A204.1 (cell line): ENCODE measurements around the gene HPSE2.

Source experiments
- FAIRE-seq: peaks from 2 replicates; lab custom pipeline; 2012; peaks lifted over from hg19 to GRCh38; lab: Jason Lieb, UNC

HPSE2 gene

DNA sequence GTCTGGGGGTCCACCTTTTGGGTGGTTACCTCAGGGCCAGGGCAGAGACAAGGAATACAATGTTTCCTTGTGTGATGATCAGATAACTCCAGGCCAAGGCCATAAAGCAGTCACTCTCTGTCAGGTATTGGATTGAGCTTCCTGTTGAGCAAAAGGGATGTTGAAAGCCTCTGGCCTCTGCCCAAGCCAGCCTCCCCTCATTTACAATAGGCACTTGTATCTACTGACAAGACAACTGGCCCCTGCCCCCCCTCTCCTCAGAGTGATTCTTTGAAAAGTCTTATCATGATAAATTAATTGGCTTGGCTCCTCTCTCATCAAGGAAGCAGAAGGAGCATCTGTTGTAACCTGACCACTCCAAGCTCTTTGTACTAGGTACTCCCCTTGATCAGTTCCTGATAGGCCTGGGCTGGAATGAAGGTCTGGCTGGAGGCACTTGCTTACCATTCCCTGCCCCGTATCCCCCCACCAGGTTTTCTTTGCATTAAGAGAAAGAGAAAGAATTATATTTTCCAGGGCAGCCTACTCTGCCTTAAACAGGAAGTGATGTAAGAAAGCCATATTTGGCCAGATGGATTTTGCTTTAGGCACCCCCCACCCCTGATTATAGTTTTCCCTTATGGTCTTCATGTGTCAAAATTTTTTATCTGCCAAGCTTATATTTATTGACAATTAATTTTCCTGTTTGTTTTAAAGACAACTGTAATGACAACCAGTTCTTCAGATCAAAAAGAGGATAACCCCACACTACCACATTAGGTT, 746.8 kb downstream of the HPSE2 start:
- FAIRE-seq, result no peak

DNA sequence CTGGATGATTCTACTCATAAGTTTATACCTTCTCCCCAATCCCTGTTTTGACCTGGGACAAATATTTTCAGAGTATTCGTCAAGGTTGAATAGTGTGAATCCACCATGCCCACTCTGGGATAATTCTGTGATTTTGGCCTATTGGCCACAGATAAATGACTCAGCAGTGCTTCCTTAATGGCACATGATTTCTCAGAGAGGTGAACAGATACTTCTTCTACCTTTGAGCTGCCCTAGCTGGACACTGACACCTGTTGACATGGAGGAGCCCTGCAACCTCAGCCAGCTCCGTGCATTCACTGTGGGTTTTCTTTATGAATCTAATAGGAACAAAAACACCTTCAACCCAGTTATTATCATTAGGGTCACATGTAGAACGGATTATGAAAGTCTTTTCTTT, 748.0 kb downstream of the HPSE2 start:
- no peak for FAIRE-seq

DNA sequence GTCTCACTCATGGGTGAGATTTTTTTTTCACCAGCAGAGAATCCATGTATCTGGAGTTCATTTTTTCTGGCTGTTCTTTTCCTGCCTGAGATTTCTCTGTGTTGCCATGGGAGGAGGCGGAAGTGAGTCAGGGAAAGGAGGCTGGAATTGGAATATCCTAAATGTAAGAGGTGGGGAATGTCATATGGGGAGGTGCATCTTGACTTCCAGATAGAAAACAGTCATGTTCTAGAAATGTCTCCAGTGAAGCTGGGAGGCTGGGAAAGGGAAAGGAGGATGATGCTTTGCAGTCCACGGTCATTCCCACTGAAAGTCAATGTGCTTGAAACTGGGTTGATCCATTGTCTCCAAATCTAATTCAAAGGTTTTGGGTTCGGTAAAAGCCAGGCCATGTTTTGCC, 749.2 kb downstream of the HPSE2 start:
- no peak for FAIRE-seq

DNA sequence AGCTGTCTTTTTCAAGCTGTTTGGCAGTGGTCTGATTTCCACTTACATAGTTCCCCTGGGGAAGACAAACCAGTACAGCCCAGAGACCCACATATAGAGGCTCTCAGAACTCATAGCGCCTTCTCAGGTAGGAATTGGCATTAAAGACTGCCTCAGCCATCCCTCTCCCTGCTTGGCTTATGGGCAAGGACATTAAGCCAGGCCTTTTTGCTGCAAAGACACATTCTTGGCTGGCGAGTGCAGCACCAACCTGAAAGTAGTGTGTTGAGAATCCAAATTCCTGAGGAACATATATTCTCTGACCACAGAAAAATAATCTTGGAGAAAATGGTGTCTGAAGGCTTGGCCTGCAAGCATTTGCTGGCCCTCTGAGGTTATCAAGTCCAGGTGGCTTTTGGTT, 749.7 kb downstream of the HPSE2 start:
- FAIRE-seq, result no peak

DNA sequence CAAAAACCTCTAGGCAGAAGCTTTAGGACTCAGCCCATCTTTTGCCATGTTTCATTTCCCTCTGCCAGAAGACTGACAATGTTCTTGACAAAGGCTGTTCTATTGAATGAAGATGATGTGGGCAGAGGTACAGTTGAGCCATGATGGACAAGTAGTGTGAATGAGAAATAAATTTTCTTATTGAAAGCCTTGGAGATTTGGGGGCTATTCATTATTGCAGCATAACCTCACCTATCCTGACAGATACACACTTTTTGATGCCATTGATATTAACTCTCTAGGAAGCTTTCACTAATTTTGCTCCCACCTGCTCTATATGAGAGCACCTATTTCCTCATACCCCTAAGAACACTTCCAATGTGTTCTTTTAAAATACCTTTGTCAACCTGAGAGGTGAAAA, 752.0 kb downstream of the HPSE2 start:
- FAIRE-seq, result no peak

DNA sequence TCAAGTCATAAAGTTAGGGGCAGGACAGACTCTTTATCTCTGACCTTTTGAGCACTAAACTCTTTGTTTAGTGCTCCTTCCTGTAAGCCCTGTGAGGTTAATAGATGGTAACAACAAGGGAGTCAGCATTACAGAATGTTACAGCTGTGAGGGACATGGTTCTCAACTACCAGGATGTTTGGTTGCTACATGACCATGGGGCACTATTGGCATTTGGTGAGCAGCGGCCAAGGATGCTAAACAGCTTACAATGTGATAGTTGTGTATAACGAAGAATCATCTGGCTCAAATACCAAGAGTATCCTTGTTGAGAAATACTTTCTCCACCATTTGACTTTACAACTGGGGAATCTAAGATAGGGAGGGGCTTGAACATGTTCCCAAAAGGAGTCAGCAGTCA, 753.6 kb downstream of the HPSE2 start:
- FAIRE-seq, result no peak

DNA sequence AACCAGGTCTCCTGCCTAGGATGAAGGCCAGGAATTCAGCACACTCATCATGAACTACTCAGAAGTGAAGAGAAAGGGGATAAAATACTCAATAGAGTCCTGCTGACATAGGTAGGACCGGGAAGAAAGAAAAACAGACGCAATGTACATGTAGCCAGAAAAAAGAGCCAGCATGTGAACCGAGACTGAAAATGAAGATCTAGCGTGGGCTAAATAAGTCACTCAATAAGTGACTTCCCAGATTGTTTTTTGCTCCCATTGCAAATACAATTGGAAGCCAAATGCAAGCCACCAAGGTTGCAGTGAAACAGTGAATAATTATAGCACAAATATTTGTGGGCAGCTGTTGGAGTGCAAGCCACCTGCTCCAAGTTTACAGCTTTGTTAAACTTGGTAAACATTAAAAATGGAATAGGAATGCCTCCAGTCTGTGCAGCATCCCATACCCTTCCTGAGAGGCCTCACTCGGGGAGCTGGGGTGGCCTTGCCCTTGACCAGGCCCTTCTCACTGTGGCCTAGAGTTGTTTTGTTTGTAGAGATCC, 754.2 kb downstream of the HPSE2 start:
- FAIRE-seq, result no peak

DNA sequence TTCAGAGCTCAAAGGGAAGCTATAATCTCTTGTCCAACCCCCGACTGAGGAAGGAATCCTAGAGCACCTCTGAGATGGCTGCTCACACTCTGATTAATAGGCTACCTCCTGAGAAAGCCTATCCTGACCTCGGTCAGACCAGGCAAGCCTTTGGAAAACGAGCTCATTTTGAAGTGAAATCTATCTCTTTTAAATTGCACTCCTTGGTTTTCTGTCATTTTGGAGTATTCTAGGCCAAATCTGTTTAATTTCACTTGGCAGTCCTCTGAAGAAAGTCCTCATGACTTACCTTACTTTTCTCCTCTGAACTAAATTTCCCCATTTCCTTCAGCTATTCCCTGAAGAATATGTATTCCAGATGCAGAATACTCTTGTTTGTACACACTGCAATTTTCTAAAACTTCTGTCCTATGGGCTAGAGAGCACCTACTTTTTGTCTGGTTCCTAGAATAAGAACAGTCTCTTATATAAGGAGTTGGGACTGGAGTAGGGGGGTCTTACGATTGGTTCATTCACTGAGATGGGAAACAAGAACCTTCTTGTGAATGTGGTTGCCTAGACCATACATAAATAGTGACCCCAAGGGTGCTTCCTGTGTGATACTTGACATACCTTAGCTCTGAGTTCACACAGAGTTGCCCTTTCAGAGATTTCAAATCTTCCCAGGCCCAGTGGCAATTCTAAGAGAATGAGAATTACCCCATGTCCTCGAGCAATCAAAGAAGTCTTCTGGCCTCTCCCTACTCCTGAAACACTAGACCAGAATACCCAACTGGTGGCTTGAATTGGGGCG, 757.0 kb downstream of the HPSE2 start:
- FAIRE-seq, result no peak

DNA sequence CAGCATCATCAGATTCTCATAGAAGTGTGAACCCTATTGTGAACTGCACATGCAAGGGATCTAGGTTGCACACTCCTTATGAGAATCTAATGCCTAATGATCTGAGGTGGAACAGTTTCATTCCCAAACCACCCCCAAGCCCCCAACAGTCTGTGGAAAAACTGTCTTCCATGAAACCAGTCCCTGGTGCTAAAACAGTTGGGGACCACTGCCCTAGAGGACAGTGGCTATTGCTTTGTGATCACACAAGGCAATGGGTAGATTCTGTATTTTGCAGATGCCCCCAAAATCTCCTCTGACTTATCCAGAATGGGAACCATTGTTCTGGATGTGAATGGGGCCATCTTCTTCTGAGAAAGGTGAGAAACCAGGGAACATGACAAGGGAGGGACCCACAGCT, 757.8 kb downstream of the HPSE2 start:
- FAIRE-seq, result no peak

DNA sequence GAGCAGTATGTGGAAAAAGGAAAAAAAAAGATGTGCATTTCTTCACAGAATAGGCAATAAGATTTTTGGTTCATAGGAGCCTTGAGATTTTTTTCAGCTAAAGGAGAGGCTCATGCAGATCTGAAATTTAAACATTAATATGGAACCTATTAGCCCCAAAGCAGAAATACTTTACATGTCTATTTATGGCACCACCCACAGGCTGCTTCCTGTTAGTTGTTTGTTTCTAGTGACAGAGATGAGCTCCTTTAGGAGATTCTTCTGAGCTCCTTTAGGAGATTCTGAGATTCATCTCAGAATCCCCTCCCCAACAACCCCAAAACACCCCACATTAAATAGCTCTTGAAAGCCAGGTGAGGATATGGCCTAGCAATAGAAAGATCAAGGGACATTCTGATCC, 761.0 kb downstream of the HPSE2 start:
- no peak for FAIRE-seq

DNA sequence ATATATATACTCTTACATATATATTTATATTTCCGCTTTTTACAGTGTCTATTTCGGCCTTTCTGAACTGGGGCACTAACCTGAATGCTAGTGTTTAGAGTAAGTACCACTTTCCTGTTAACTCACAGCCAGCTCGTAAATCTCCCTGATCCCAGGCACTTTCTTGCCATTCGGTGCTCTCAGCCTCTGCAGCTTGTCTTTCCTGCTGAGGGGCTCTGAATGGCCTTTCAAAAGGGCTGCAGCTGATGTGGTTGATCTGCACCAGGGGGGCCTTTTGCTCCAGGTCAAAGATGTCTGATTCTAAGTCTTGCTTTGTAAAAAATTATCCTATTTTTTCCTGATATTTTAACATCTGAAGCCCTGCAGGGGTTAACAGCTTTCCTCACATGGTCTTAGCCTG, 763.5 kb downstream of the HPSE2 start:
- no peak for FAIRE-seq

DNA sequence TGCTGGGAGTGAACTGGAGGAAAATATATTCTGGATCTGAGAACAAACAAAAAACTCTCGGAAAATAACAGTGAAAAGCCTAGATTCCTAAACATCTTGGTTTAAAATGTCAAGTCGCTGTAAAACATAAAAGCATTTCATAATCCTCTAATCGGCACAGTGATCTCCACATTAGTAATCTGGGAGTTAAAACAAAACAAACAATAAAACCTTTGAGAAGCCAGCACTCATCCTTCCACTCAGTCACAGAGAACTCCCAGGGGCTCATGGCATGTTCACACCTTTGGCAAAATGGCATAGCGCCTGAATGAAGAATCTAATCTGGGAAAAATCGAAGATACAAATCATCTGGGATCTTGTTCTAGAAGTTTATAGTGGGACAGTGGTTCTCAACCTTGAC, 764.8 kb downstream of the HPSE2 start:
- FAIRE-seq, result no peak

DNA sequence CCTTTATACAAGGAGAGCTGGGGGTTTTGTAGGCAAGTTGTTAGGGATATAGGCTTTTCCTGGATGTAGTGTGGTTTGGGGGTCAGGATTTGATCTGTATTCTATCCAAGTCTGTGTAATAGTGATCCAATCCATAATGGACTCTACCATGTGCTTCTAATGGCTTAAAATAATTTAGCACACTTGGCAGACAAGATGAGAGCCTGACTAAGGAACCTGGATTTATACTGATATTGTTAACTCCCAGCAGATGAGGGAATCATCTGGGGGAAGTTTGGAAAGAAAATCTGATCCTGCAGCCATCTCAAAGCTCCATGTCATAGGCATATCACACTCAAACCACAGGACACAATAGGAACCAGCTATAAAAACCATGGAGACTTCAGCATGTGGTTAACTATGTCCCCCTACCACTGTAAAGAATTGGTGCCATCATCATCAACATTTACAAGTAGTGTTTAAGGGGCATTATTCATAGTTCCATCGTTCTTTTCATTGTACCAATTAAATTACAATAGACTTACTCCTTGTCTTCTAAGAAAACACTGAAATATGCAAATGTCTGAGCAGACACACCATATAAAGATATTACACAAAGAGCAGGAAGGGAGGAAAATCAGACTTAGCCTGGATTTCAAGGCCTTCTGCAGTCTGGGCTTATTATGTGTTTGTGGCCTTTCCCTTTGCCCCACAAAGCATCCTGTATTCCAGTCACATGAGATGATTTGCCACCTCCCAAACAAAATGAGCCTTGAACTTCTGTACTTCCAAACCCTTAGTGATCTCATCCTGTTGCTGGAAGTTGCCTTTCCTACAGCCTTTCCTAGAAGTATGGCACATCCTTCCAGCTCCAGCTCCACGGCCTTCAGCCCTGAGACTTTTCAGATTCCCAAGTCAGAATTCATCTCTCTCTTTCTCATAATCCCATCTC, 766.4 kb downstream of the HPSE2 start:
- FAIRE-seq, result no peak

DNA sequence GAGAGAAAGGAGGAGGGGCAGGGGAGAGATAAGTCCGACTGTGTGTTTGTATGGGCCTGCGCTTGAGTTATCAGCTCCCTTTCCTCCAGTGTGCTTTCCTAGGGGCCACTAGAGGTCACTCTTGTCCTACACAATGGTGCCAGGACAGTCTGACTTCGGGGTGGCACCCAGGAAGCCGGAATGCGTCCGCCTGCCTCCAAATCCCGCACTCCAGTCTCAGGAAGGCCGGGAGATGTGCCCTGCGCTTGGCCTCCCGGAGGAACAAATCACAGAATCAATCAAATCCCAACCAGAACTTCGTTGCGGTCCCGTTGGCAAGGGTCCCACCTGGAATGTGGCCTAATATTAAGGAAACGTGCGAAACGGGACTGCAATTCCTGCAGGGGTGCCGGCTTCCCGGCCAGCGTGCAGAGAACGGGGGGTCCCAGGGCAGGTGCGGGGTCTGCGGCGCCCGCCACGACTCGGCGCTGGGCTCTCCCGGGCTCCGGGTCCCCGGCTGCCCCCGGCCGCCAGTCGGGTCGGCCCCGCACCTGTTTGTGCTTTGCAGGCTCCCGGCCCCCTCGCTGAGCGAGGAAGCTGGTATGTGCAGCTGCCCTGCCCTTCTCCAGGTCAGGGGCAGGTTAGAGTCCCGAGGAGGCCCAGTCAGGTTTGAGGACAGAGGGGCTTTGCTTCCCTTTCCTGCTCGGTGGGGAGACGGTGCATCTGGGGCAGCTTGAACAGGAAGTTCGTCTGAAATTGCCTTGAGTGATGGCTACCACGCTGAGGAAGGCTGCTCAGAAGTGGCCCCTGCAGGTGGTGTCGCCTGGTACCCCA, 767.9 kb downstream of the HPSE2 start:
- FAIRE-seq, result peak; percentile 23

DNA sequence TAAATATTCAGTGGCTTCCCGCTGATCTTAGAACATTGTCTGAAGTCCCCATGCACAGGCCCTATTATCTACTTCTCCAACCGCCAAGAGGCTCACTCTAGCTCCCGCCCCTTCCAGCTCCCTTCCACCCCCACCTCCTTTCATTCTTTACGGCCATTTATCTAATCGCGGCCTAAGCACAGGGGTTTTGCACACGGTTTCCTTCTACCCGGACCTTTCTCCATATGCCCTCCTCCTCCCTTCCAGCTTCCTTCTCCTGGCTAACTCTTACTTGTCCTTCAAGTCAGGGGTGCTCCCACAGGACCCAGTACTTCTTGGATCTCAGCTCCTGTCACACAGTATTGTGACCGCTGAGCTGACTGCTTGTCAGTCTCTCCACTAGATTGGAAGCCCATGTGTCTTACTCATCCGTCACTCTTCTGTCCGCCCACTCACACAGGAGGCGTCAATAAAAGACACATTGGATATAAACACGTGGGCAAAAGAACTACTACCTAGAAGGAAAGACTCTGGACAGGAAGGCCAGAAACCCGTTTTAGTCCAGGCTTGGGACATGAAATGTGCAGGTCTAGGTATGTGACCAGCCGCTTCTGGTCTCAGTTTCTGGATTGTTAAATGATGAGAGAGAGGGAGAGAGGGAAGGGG, 768.7 kb downstream of the HPSE2 start:
- FAIRE-seq, result no peak

DNA sequence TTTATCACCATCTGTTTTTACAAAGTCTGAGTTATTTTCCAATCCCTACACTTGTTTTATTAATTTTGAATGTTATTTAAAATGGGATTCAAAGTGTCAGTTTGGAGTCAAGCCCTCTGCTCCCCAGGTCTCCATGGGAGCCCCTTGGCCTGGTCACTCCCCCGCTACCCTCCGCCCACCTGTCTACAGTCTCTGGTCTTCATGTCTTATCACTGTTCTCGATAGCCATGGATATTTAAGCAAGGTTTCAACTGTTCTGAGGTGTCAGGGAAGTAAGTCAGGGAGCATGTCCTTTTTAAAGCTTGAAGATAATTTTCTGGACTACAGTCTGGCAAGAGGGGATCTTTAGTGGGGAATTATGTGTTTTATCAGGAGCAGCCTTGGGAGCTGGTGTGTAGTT, 769.8 kb downstream of the HPSE2 start:
- FAIRE-seq, result no peak

DNA sequence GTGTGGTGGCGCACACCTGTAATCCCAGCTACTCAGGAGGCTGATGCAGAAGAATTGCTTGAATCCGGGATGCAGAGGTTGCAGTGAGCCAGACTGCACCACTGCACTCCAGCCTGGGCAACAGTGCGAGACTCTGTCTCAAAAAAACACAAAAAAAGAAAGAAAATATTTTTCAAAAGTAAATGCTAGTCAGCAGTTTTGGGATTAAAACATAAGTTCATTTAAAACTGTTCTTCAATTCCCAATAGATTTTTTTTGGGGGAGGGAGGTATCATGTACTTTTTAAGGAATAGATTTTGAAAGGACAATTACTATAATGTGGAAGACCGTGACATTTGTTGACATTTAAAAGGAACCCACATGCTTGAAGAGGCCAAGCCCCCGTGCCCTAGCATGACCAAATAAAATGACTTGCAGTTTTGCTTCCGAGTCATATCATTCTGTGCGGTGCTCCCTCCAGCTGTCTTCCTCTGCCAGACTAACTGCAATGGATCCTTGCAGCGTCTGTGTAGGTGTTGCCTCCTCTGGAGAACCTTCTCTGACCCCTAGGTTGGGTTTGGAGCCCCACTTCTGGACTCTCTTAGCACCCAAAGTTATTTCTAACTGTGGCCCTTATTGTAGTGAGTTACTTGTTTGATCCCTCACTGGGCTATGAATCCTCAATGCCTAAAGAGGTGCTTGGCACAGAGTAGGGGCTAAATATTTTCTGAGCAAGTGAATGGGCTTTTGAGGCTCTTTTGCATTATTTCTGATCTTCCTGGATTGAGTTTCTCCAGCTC, 771.5 kb downstream of the HPSE2 start:
- FAIRE-seq, result no peak

DNA sequence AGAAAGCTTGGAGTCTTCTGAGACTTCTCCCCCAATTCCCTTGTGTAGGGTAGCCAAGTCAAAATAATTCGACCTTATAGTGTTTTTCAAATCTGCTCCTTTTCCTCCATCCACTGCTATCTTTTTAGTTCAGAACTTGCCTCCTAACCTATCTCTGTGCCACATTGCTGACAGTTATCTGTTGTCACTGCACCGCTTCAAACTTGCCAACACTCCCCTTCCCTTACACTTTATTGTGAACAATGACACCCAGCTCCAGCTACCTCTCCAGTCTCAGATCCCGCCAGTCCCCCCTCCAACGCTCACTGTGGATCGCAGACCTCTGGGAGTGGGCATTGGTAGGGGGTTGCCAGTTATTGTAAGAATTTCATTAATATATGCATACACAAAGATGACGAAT, 772.6 kb downstream of the HPSE2 start:
- FAIRE-seq, result no peak

DNA sequence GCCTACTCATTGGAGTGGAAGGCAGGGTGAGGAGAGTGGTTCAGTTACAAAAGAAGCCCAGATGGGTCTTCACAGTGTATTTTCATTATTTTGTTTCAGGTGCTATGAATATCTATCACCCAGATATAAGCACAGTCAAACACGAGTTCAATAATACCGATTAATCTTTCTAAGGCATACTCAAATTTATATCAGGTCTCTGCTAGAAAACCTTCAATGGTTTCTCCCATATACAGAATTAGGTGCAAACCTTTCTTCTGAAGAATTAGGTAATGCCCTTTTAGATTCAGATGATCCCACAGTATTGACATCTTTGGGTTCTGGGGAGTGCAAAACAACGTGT, 774.2 kb downstream of the HPSE2 start:
- FAIRE-seq, result no peak

DNA sequence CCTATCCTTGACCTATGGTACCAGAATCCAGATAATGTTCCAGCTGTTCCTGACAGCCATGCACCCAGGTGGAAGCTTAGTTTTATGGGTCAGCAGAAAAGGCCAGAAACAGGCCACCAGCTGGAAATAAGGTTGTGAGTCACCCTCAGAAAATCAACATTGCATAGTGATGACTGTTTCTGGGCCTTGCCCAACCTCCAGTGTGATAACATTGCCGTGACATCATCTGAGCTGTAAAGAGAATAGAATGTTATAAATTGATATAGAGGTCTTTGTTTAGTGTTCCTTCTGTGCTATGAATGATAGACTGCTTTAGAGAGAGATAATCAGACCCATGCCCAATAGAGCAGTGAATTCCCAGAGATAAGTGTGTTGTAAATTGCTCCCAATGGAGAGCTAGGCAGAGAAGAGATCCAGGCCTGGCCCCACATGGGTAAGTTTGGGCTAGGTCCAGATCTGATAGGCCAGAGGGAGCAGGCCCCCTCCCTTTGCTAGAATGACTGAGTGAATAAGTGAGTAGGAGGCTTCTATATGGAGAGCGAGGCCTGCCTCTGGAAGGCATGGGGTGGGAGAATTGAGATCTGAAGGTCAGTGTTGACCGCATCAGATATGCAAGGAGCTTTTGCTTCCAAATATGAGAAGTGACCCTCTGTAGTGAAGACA, 774.7 kb downstream of the HPSE2 start:
- FAIRE-seq, result no peak
